COLO668 (cell line): ENCODE data around the gene KIF3B.
A peak's percentile ranks its signal among the peaks of the same experiment; 100 is the strongest.
"Not testable (repeated sequence)": the region's sequence is repeated elsewhere in the genome, so short reads cannot be mapped to it uniquely, and the experiment has no call there.

Experiments
- DNase-seq: peaks from one replicate; lab custom pipeline; 2025; ENCODE audit not compliant: unreplicated experiment; lab: John Stamatoyannopoulos, UW

The KIF3B gene

GRCh38 chr20:32246208-32246607 is 31.2 kb upstream of the KIF3B start:
- DNase-seq = not testable (repeated sequence)

GRCh38 chr20:32248043-32248442 is 29.4 kb upstream of the KIF3B start:
- DNase-seq = no peak

GRCh38 chr20:32249030-32249738 is 28.3 kb upstream of the KIF3B start:
- DNase-seq = no peak

GRCh38 chr20:32251470-32251869 is 26.0 kb upstream of the KIF3B start:
- no peak for DNase-seq

- DNase-seq = no peak
Measured at GRCh38 chr20:32252189-32252588, 25.3 kb upstream of the KIF3B start.

- peak; percentile 19 for DNase-seq
Measured at GRCh38 chr20:32260973-32261372, 16.5 kb upstream of the KIF3B start.

- DNase-seq = no peak
Measured at GRCh38 chr20:32261644-32262043, 15.8 kb upstream of the KIF3B start.

GRCh38 chr20:32263398-32263954 is 14.0 kb upstream of the KIF3B start:
- peak; percentile 26 for DNase-seq

GRCh38 chr20:32271620-32272019 is 5.8 kb upstream of the KIF3B start:
- DNase-seq = no peak

- no peak for DNase-seq
Measured at GRCh38 chr20:32274359-32274758, 3.1 kb upstream of the KIF3B start.

GRCh38 chr20:32275163-32275562 is 2.3 kb upstream of the KIF3B start:
- not testable (repeated sequence) for DNase-seq

GRCh38 chr20:32278199-32278643 is 770 bp downstream of the KIF3B start:
- no peak for DNase-seq

GRCh38 chr20:32281711-32282110 is 4.3 kb downstream of the KIF3B start:
- DNase-seq = no peak

- DNase-seq = peak; percentile 80
Measured at GRCh38 chr20:32282461-32282860, 5.0 kb downstream of the KIF3B start.

- DNase-seq = no peak
Measured at GRCh38 chr20:32285082-32285620, 7.7 kb downstream of the KIF3B start.

GRCh38 chr20:32285621-32286371 is 8.3 kb downstream of the KIF3B start:
- no peak for DNase-seq

GRCh38 chr20:32287231-32287638 is 9.8 kb downstream of the KIF3B start:
- DNase-seq = peak; percentile 23

GRCh38 chr20:32288225-32288849 is 10.9 kb downstream of the KIF3B start:
- DNase-seq = no peak

GRCh38 chr20:32289299-32289660 is 11.8 kb downstream of the KIF3B start:
- DNase-seq = not testable (repeated sequence)

GRCh38 chr20:32289661-32290431 is 12.4 kb downstream of the KIF3B start:
- DNase-seq = peak; percentile 64

GRCh38 chr20:32291166-32291565 is 13.7 kb downstream of the KIF3B start:
- no peak for DNase-seq
